GM20431 (cell line): ENCODE data around the gene RAP1GAP2.
"Not testable (repeated sequence)": the region's sequence is repeated elsewhere in the genome, so short reads cannot be mapped to it uniquely, and the experiment has no call there.

Source experiments
- in situ Hi-C: fragments of 300-500 bp; cut with MseI, MboI; formaldehyde crosslinking; loops from one replicate; pipeline ENCODE4 v1.15.0; 2020; ENCODE audit warnings: low sequenced_read_pairs; ENCODE audit not compliant: unreplicated experiment

RAP1GAP2 gene

GRCh38 chr17:2871205-2871604, 75.0 kb downstream of the RAP1GAP2 start:
- in situ Hi-C loops: loop anchor here (25.0 kb wide), 1 partner anchor 141 kb away; no protein-coding TSS in a partner anchor

- in situ Hi-C loops: loop anchor here (25.0 kb wide), 1 partner anchor 141 kb away; no protein-coding TSS in a partner anchor
These were observed 75.5 kb downstream of the RAP1GAP2 start for GRCh38 chr17:2871720-2872119.

- in situ Hi-C loops: loop anchor here (25.0 kb wide), 1 partner anchor 140 kb away; no protein-coding TSS in a partner anchor
These were observed 76.0 kb downstream of the RAP1GAP2 start for GRCh38 chr17:2872282-2872681.

- in situ Hi-C loops: loop anchor here (25.0 kb wide), 1 partner anchor 138 kb away; no protein-coding TSS in a partner anchor
These were observed 78.0 kb downstream of the RAP1GAP2 start for GRCh38 chr17:2874189-2874686.

GRCh38 chr17:2875608-2876007, 79.4 kb downstream of the RAP1GAP2 start:
- in situ Hi-C loops: no loop called here

DNA sequence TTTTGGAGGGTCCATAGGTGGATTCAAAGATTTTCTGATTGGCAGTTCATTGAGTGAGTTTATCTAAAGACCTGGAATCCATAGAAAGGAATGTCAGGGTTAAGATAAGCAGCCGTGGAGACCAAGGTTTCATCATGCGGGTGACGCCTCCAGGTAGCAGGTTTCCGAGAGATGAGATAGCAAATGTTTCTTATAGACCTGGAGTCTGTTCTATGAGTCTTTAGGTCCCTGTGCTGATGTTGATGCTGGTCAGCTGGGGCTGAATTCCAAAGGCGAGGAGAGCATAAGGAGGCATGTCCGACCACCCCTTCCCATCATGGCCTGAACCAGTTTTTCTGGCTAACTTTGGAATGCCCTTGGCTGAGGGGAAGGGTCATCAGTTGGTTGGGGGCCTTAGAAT, 80.2 kb downstream of the RAP1GAP2 start:
- in situ Hi-C loops: no loop called here

DNA sequence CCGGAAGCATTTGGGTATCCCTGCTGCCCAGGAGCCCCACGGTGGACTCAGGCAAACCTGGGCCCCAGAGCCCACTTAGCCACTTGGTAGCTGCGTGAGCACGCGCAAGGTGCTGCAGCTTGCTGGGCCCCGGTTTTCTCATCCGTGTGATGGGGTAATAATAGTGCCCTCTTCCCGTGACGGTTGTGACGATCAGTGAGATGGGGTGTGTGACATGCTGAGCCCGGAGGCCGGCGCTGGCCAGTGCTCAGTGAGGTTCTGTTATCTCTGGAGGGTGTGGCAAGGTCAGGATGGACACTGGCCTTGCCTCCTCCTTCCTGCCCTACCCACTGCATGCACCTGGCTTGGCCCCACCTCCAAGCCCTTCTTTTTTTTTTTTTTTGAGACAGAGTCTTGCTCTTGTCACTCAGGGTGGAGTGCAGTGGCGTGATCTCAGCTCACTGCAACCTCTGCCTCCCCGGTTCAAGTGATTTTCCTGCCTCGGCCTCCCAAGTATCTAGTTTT, 82.6 kb downstream of the RAP1GAP2 start:
- in situ Hi-C loops: no loop called here

GRCh38 chr17:2880050-2880449, 83.8 kb downstream of the RAP1GAP2 start:
- in situ Hi-C loops: no loop called here

GRCh38 chr17:2881295-2881694, 85.1 kb downstream of the RAP1GAP2 start:
- in situ Hi-C loops: no loop called here

DNA sequence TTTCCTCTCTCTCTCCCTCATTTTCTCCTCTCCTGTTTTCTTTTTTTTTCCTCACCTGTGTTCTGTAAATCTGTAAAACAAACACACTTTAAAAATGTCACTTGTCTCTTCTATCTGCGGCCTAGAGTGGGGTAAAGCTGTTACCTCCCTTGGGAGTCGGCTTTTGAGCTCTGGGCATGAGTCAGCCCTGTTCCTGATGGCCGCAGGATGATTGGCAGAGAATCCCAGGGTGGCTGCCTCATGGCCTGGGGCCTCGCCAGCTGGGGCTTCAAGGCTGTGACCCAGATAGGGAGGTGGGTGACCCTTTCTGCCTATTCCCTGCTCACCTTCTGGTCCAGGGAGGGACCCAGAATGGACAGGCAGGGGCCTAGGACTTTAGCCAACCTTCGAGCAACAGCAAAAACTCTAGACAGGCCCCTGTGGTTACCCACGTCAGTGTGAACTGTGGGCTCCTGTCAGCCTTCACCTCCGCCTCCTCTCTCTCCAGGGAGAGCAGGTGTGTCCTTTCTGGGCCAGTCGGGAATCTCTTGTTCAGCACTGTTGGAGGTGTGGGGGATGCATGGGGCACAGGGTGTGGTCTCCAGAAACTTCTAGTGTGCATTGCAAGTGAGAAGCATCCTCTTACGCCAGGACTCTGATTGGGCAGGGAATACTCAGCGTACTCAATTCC, 87.4 kb downstream of the RAP1GAP2 start:
- in situ Hi-C loops: no loop called here

GRCh38 chr17:2885733-2886132, 89.5 kb downstream of the RAP1GAP2 start:
- in situ Hi-C loops: no loop called here

GRCh38 chr17:2888326-2888725, 92.1 kb downstream of the RAP1GAP2 start:
- in situ Hi-C loops: no loop called here

DNA sequence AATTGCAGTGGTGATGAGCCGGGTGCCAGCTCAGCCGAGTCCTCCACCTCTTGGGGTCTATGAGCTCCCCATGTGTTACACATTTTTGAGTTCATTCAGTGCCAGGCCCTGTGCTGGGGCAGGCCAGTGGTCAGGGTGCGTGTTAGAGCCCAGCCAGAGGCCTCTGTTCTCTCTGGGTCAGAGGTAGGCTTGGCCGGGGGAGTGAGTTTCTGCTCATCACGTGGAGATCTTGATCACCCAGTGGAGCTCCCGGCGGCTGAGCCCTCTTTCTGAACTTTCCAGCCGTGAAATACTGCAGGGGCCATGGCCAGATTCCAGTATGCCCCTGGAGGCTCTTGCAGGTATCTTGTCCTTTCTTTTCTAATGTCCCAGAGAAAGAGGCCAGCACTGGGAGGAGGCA, 93.0 kb downstream of the RAP1GAP2 start:
- in situ Hi-C loops: no loop called here

- in situ Hi-C loops: not testable (repeated sequence)
These were observed 94.5 kb downstream of the RAP1GAP2 start for GRCh38 chr17:2890778-2891177.

DNA sequence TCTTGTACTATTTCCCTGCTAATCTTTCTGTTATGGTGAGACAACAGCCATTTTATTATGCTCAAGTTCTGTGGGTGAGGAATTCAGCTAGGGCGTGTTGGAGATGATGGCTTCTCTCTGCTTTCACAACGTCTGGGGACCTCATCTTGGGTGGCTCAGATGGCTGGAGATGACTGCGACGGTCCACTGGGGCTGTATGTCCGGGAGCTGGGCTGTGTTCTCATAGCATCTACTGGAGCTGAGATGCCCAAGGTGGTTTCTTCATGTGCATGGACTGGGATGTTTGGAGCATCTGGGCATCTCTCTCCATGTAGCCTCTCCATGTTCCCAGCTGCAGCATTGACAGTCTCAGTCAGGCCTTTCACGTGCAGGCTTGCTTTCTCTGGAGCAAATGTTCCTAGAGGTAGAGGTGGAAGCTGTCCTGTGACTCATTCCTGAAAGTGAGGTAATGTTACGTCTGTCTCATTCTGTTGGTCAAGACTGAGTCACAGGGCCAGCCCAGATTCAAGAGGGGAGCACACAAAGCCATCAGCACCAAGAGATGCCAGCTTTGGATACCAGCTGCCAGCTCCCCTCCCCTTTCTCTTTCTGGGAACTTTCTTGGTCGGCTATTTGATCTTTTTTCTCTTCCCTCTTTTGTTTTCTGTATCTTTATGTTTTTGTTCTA, 96.2 kb downstream of the RAP1GAP2 start:
- in situ Hi-C loops: no loop called here

DNA sequence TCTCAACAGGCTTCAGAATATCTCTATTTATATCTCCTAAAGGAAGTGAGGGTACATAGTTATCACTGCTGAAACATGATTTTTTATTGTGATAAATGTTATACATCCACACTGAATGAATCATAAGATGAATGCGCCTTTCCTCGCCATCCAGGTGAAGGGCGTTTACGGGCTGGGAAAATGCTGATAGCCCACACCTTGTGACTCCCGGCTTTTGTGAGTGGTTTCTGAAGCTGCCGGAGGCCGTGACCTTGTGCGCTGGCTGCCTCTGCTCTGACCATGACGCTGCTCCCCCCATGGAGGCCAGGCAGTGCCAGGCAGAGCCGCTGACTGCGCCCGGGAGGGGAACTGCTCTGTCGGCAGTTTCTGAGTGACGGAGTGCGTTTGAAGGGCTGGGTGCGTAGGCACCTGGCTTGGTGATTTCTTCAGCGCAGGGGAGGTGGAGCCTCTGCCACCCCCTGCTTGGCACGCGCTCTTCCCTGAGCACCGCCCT, 97.2 kb downstream of the RAP1GAP2 start:
- in situ Hi-C loops: no loop called here

DNA sequence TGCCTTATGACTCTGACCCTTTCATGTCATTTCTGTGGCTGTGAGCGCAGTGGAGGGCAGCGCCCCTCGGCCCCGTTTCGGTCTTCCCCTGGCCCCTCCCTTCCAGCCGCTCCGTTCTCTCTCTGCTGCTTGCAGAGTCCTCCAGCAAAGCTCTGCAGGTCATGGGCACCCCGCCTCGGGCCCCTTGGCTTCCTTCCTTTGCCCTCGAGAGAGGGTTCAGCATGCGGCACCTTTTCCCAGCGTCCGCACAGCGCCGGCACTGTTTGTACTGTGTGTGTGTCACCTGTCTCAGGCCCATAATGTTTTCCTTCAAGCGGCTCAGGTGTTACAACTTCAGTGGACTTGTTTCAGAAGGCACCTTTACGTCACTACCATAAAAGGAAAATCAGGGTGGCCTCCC, 98.5 kb downstream of the RAP1GAP2 start:
- in situ Hi-C loops: no loop called here

GRCh38 chr17:2897605-2898004, 101.4 kb downstream of the RAP1GAP2 start:
- in situ Hi-C loops: no loop called here

DNA sequence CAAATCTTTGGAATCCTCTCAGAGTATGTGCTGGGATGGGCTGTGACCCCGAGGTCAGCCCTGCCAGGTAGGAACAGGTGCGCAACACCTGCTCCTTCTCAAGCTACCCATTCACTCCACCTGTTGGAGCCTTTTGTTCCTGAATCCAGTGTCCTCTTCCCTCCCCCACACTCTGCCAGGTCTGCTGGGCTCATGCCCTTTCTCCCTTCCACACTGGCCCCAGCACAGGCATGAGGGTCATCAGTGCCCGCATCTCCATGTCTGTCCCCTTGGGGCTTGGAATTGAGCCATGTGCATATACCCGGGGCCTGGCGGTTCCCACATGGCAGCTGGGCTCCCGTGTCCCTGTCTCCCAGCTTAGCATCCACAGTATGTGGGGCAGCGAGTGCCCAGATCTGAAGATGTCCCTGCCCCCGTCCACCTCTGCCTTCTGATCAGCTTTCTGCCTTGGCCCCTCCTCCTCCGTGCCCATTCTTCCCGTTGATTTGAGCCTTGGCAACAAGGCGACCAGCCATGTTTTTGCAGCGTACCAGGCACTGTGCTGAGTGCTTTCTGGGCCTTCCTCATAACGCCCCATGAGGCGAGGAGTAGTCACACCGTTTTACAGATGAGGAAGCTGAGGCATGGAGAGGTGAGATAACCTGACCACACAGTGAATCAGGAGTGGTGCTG, 102.2 kb downstream of the RAP1GAP2 start:
- in situ Hi-C loops: no loop called here

DNA sequence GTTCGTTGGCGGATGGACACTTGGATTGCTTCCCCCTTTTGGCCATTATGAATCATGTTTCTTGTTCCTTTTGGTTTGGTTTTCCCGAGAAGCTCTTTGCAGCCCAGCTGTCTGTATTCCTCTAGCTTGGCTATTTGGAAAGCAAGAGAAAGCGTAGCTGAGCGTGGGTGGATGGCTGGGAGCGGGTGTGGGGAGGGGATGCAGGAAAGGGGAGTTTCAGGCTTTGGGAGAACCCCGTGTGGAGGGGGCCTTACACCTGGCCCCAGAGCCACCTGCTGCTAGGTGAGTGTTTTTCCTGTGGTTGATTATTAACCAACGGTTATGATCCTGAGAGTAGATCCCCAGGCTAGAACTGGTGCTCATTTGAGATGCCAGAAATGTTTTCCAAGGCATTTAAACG, 103.7 kb downstream of the RAP1GAP2 start:
- in situ Hi-C loops: no loop called here

GRCh38 chr17:2900842-2901241, 104.6 kb downstream of the RAP1GAP2 start:
- in situ Hi-C loops: no loop called here
